HG03378 (cell line): ENCODE measurements around the gene LASP1NB.
"Not testable (repeated sequence)": the region's sequence is repeated elsewhere in the genome, so short reads cannot be mapped to it uniquely, and the experiment has no call there.

Experiments used
- ATAC-seq: cut with Tn5 transposase; IDR thresholded peaks from one replicate; pipeline ENCODE4 v1.9.1; 2021; ENCODE audit warnings: mild to moderate bottlenecking, moderate library complexity; ENCODE audit not compliant: unreplicated experiment

The LASP1NB gene

DNA sequence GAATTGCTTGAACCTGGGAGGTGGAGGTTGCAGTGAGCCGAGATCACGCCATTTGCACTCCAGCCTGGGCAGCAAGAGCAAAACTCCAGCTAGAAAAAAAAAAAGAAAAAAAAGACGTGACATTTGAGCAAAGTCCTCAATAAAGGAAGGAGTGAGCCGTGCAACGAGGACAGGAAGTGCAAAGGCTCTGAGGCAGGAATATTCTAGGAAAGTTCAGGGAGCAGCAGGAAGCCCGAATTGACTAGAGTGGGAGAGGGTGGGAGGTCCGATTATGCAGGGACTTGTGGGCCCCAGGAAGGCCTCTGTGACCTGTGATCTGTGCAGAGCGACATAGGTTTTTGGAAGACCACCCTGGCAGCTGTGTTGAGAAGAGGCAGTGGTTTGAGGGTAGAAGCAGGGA lies 8.6 kb upstream of the LASP1NB start:
- ATAC-seq, result no peak

DNA sequence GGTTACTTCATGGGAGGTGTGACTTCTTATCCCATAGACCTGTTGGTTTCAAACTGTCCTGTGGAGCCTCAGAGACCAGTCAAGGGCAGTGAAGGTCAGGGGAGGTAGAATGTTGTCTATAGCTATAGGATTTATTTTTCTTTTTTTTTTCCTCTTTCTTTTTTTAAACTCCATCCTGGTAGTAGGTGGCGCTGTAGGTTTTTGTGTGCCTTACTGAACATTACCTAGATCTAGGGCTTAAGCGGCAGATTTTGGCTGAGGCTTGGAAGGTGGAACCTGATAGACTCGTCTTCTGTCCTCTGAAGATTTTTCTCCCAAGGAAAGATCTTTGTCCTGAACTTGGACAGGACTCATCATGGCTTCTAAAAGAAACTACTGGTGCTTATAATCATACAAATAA lies 8.2 kb upstream of the LASP1NB start:
- no peak for ATAC-seq

DNA sequence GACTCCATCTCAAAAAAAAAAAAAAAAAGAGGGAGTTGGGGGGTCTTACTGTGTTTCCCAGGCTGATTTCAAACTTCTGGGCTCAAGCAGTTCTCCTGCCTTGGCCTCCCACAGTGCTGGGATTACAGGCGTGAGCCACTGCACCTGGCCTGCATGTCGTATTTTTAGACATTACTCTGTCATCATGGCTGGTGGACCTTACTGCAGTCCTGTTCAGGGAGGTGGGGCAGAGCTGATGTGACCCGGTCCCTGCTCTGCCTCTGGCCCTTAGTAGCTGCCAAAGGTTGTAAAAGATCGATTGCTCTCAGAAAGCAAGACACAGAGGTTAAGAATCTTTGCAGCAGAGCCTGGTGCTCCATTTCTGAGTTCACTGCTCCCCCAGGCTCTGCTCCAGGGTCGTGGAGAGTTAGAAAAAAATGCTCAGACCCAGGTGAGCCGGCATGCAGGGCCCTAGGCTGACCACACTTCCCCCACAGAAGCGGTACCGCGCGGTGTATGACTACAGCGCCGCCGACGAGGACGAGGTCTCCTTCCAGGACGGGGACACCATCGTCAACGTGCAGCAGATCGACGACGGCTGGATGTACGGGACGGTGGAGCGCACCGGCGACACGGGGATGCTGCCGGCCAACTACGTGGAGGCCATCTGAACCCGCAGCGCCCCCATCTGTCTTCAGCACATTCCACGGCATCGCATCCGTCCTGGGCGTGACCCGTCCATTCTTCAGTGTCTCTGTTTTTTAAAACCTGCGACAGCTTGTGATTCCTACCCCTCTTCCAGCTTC lies 7.1 kb upstream of the LASP1NB start:
- no peak for ATAC-seq

DNA sequence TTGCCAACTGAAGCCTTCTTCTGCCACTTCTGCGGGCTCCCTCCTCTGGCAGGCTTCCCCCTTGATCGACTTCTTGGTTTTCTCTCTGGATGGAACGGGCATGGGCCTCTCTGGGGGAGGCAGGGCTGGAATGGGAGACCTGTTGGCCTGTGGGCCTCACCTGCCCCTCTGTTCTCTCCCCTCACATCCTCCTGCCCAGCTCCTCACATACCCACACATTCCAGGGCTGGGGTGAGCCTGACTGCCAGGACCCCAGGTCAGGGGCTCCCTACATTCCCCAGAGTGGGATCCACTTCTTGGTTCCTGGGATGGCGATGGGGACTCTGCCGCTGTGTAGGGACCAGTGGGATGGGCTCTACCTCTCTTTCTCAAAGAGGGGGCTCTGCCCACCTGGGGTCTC lies 6.5 kb upstream of the LASP1NB start:
- ATAC-seq, result no peak

DNA sequence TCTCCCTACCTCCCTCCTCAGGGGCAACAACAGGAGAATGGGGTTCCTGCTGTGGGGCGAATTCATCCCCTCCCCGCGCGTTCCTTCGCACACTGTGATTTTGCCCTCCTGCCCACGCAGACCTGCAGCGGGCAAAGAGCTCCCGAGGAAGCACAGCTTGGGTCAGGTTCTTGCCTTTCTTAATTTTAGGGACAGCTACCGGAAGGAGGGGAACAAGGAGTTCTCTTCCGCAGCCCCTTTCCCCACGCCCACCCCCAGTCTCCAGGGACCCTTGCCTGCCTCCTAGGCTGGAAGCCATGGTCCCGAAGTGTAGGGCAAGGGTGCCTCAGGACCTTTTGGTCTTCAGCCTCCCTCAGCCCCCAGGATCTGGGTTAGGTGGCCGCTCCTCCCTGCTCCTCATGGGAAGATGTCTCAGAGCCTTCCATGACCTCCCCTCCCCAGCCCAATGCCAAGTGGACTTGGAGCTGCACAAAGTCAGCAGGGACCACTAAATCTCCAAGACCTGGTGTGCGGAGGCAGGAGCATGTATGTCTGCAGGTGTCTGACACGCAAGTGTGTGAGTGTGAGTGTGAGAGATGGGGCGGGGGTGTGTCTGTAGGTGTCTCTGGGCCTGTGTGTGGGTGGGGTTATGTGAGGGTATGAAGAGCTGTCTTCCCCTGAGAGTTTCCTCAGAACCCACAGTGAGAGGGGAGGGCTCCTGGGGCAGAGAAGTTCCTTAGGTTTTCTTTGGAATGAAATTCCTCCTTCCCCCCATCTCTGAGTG lies 5.9 kb upstream of the LASP1NB start:
- ATAC-seq, result no peak

DNA sequence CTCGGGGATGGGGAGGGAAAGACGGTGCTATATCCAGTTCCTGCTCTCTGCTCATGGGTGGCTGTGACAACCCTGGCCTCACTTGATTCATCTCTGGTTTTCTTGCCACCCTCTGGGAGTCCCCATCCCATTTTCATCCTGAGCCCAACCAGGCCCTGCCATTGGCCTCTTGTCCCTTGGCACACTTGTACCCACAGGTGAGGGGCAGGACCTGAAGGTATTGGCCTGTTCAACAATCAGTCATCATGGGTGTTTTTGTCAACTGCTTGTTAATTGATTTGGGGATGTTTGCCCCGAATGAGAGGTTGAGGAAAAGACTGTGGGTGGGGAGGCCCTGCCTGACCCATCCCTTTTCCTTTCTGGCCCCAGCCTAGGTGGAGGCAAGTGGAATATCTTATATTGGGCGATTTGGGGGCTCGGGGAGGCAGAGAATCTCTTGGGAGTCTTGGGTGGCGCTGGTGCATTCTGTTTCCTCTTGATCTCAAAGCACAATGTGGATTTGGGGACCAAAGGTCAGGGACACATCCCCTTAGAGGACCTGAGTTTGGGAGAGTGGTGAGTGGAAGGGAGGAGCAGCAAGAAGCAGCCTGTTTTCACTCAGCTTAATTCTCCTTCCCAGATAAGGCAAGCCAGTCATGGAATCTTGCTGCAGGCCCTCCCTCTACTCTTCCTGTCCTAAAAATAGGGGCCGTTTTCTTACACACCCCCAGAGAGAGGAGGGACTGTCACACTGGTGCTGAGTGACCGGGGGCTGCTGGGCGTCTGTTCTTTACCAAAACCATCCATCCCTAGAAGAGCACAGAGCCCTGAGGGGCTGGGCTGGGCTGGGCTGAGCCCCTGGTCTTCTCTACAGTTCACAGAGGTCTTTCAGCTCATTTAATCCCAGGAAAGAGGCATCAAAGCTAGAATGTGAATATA lies 4.8 kb upstream of the LASP1NB start:
- no peak for ATAC-seq

DNA sequence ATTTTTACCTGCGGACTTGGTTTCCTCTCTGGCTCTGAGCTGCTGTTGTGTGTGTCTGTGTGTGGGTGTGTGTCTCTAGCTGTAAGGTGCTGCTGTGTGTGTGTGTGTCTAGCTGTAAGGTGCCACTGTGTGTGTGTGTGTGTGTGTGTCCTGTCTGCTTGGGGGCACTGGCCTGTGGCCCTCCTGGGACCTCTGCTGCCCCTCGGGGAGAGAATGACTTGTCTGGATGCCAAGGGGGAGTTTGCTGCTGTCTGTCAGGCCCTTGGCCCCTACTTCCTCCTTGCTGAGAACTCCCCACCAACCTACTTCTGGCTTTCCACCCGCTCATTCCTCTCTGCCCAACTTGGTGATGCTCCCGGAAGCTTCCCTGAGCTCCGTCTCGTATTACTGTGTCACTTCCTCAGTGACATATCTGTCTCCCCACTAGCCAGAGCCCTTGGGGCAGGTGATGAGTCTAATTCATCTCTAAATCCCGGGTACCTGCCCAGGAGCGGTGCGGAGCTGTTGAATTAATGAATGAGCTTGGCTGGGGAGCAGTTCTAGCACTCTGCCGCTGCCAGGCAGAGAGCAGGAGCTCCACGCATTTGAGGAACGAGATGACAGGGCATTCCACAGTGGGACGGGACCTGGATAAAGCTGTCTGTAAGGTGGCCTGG lies 3.5 kb upstream of the LASP1NB start:
- ATAC-seq, result no peak

DNA sequence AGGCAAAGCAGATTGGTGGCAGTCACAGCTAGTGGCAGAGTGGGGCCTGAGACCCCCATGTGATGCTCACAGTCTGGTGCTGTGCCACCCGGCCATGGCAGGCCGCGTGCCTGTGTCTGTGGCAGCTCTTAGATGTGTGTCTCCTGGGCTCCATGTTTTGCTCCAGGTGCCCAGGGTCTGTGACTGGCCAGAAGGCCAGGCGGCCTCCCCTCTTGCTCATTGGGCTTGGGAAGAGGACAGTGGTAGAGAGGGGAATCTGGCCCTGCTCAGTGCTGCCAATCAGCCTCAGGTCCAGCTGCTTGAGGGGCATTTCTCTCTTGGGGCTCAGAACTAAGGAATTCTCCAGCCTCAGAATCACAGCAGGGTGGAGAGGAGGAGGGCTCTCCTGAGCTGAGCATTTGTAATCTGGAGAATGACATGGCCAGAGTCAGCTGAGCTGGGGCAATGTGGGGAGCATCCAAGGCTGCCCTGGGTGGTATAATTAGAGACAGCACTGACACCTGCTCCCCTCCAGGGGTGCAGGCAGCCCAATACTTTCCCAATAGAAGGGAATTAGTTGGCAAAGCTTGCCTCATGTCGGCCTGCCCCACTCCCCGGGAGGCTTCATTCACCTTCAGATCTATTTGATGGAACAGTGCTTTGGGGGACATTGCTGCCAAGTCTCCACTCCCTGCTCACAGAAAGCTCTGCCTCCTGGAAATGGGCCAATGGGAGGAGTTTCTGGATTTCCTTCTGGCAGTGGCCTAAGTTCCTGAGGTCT lies 2.7 kb upstream of the LASP1NB start:
- ATAC-seq, result no peak

DNA sequence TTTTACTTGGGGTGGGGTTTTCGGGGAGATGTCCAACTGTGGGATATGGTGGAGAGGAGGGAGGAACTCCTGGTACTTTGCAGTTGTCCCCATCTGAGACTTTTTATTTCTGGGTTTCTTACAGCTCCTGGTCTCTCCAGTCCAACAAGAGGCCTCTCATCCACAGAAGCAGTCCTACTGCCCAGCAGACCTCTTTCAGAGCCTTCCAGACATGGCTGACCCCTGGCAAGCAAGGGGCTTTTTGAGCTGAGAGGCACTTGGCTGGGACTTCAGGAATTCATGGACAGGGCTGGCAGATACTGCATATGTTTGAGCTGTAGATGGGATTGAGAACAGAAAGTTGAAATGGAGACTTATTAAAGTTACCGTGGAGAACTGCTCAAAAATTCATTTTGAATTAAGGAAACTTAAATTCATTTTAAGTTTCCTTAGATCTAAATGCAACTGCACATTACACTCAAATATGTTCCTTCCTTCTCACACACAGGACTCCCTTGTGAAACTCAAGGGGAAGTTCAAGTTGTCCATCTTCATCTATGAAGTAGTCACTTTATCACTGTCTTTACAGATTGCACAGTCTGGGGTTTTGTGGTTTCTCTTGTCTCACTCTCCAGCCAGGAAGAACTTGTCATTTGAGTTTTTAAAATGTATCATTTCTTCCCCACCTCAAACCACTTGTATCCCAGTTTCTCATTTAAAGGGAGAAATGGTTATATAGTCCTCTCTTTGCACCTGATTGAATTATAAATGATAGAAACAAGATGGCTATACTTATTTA lies 1.1 kb downstream of the LASP1NB start:
- no peak for ATAC-seq

DNA sequence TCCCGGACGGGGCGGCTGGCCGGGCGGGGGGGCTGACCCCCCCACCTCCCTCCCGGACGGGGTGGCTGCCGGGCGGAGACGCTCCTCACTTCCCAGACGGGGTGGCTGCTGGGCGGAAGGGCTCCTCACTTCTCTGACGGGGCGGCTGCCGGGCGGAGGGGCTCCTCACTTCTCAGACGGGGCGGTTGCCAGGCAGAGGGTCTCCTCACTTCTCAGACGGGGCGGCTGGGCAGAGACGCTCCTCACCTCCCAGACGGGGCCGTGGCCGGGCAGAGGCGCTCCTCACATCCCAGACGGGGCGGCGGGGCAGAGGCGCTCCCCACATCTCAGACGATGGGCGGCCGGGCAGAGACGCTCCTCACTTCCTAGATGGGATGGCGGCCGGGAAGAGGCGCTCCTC lies 5.4 kb downstream of the LASP1NB start:
- not testable (repeated sequence) for ATAC-seq

DNA sequence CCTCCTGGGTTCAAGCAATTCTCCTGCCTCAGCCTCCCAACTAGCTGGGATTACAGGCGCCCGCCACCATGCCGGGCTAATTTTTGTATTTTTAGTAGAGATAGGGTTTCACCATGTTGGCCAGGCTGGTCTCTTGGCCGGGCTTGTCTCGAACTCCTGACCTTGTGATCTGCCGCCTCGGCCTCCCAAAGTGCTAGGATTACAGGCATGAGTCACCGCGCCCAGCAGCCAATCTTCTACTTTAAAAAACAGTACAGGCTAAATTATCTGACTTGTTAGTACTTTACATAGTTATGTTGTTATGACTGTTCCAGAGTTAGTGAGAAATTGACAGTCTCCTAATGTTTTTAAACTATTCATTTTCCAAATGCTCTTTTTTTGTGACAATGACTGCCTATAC lies 8.5 kb downstream of the LASP1NB start:
- ATAC-seq, result not testable (repeated sequence)

DNA sequence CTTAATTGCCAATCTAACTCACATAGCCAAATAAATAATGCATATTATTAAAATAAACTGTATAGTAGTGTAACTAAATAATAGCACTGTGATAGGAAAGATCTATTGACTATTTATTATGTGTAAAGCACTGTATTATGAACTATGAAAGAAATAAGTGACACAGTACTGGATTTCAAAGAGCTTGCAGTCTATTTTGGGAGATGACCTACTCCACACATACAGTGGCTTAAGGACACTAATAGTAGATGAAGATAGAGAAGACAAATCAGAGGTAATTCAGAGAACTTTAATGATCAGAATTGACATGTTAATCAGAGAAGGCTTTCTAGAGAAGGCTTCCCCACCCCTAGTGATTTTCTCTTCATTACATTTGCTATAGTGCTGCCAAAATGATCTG lies 14.6 kb downstream of the LASP1NB start:
- no peak for ATAC-seq

DNA sequence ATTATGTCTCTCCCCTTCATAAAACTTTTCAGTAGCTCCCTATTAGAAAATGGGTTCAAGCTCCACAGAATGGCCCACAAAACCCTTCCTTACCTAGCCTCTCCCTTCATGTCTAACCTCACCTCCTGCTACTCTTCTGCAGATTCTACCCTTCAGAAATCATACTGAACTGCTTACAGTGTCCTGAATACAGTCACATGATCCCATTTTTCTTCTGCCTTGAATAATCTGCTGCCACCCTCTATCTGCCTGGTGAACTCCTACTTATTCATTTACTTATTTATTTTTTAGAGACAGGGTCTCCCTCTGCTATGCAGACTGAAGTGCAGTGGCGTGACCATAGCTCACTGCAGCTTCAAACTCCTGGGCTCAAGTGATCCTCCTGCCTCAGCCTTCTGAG lies 15.0 kb downstream of the LASP1NB start:
- ATAC-seq, result no peak

DNA sequence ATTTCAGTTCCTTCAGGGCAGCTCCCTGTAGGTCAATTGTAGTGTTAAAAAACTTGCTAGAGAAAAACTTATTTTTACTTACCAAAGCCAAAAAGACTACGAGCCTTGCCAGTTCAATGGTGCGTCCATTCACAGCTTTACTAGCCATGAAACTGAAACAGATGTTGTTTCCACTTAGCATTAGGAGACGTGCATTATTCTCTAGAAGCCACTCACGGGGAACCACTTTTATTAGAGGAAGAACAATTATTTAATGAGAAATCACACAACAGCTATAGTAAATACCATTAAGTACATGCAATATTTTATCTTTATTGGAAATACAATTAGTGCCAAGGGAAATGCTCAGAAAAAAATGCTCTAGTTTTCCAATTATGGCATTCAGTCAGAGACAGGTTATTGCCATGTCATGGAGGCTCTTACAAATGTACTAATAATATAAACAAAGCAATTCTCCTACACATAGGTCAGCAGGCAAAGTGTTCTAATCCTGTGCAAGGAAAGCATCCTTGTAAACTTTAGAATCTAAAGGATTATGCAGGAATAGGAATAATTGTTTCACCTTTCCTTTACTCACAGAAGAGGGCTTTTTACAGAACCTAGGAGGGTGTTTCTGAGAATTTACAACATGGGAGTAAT lies 17.4 kb downstream of the LASP1NB start:
- ATAC-seq, result no peak

DNA sequence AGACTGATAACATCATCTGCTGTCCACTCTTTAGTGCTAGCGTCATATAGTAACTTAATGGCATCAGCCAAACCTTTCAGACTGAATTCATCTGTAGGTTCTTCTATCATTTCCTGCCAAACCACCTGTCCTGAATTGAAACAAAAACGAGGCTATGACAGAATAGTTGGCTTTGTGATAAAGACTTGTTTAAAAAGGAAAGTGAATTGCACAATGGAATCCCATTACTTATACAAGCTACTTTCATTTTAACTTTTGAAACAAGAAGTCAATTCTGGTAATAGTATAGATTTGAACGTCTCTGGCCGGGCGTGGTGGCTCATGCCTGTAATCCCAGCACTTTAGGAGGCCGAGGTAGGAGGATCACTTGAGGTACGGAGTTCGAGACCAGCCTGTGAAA lies 18.2 kb downstream of the LASP1NB start:
- ATAC-seq, result no peak

DNA sequence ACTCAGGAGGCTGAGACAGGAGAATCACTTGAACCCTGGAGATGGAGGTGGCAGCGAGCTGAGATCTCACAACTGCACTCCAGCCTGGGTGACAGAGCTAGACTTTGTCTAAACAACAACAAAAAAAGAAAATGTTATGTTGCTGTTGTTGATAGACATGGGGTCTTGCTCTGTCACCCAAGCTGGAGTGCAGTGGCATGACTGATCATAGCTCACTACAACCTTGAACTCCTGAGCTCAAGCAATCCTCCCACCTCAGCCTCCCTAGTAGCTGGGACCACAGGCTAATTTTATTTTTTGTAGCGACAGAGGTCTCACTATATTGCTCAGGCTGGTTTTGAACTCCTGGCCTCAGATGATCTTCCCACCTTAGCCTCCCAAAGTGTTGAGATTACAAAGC lies 21.8 kb downstream of the LASP1NB start:
- no peak for ATAC-seq

DNA sequence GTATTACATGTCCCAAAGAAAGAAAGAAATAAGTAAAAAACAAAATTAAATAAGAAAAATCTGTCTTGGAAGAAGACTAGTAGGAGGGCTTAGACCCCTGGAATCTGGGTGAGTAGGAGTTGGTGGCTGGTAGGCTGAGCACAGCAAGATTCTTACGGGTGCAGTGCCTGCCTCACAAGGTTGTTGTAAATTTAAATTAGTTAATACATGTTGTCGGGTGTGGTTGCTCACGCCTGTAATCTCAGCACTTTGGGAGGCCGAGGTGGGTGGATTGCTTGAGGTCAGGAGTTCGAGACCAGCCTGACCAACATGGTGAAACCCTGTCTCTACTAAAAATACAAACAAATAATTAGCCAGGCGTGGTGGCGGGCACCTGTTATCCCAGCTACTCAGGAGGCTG lies 28.4 kb downstream of the LASP1NB start:
- not testable (repeated sequence) for ATAC-seq

DNA sequence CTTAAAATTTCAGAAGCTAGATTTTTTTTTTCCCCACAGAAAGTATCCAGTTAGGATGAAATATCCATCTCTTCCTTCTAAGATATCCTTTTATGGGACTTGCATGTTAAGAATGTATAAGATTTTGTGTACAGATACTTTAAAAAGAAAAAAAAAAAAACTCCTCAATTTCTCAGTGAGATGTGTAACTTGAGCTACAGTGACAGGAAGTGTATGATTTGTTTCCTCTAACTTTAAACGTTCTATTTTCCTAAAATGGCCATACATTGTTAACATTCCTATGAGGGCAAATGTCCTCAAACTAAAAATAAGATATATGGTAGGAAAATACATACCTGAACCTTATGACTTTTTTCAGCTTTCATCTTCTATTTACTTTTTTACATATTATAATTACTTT lies 32.9 kb downstream of the LASP1NB start:
- ATAC-seq, result no peak

DNA sequence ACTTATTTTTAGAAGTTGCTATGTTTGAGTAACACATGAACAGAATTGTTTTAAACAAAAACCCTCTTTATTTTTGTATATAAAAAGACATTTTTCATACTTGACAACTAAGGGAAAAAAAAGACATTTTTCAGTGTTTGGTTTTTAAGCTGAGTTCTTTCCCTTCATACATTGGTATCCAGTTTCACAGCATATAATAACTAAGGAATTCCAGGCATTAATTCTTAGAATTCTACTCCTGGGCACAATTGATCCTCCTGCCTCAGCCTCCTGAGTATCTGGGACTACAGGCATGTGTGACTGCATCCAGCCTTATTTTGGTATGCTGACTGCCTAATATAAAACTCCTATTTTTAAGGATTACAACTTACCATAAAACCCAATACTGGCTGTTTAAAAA lies 33.3 kb downstream of the LASP1NB start:
- ATAC-seq, result no peak
